Calu3 (cell line): Measurements from ENCODE around the gene RNF121. TPM values are rescaled to one million over a fixed set of nuclear protein-coding genes. Genes with fewer than 3 reads are reported as not detected.
"Not testable (repeated sequence)": the region's sequence is repeated elsewhere in the genome, so short reads cannot be mapped to it uniquely, and the experiment has no call there.

Experiments
- BruUV-seq: library from RNA; stranded (reverse); fragments of 400-500 nt; replicated peaks from 2 replicates; lab custom pipeline; 2021; lab: Mats Ljungman, UMichigan
- CTCF ChIA-PET: fragments of 300-600 bp; sonication (Branson Sonifier 250); formaldehyde crosslinking; loops from one replicate; lab custom pipeline; 2022; ENCODE audit warnings: antibody characterized with exemption; lab: Charles Lee
- DNase-seq: peaks from one replicate; pipeline ENCODE4 v3.0.0; 2022
- H3K27ac Mint-ChIP-seq: one replicate; pipeline ENCODE4 v1.8.0; 2022; ENCODE audit warnings: mixed read lengths; ENCODE audit not compliant: unreplicated experiment
- H3K27me3 Mint-ChIP-seq: one replicate; pipeline ENCODE4 v1.8.0; 2022; ENCODE audit warnings: mixed read lengths; ENCODE audit not compliant: unreplicated experiment
- H3K36me3 Mint-ChIP-seq: one replicate; pipeline ENCODE4 v1.8.0; 2022; ENCODE audit warnings: mild to moderate bottlenecking, moderate library complexity, mixed read lengths; ENCODE audit not compliant: insufficient read depth, unreplicated experiment
- H3K4me1 Mint-ChIP-seq: one replicate; pipeline ENCODE4 v1.8.0; 2022; ENCODE audit warnings: mild to moderate bottlenecking, low read depth, mixed read lengths; ENCODE audit not compliant: unreplicated experiment
- H3K4me3 Mint-ChIP-seq: one replicate; pipeline ENCODE4 v1.8.0; 2022; ENCODE audit warnings: mild to moderate bottlenecking, low read depth, moderate library complexity, mixed read lengths; ENCODE audit not compliant: unreplicated experiment
- H3K9me3 Mint-ChIP-seq: one replicate; pipeline ENCODE4 v1.8.0; 2022; ENCODE audit warnings: low read depth, mixed read lengths; ENCODE audit not compliant: unreplicated experiment
- intact Hi-C: fragments of 100-400 bp; cut with micrococcal nuclease; formaldehyde crosslinking; loops from one replicate; pipeline ENCODE4 v1.10.0; 2022; ENCODE audit not compliant: unreplicated experiment
- total RNA-seq: library from RNA; stranded (reverse); gene quantifications from 2 replicates; pipeline ENCODE4 v1.2.3, GENCODE V29; 2022
- TF ChIP-seq, protein P1 (sequence below): fragments of 200-600 bp; IDR thresholded peaks from one replicate; pipeline ENCODE4 v1.8.0; 2022; ENCODE audit warnings: antibody characterized with exemption; ENCODE audit not compliant: unreplicated experiment

Gene RNF121
- total RNA-seq, 1 experiment from 2014 or later = 51.7 TPM

DNA sequence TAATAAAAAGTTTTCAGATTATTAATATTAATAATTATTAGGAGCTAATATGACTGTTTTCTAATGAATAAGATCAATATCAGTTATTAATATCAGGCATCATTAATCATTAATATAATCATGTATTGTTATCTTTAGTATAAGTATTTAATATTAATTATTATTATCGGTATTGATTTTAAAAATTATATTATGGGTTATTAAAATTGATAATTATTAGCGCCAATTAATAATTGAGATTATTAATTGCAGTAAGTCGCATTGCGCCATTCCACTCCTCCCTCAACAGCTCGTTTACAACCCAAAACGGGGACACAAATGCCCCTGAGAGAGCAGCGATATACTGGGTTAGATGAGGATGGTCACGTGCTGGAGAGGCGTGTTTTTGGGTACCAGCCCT is 20.6 kb upstream of the RNF121 start:
- CTCF ChIA-PET = no interaction called here

DNA sequence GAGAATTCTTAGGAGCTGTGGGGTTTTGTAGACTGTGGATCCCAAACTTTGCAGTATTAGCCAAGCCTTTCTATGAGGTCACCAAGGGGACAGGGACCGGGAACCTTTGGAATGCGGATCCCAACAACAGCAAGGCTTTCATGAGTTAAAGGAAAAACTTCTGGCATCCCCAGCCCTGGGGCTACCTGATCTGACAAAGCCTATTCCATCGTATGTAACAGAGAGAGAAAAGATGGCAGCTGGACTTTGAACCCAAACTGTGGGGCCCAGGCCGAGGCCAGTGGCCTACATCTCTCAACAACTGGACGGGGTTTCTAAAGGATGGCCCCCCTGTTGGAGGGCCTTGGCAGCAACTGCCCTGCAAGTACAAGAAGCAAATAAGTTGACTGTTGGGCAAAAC is 18.1 kb upstream of the RNF121 start:
- CTCF ChIA-PET, H3K4me1 Mint-ChIP-seq, H3K4me3 Mint-ChIP-seq, H3K36me3 Mint-ChIP-seq, DNase-seq, H3K27ac Mint-ChIP-seq, intact Hi-C loops, H3K9me3 Mint-ChIP-seq, H3K27me3 Mint-ChIP-seq, BruUV-seq: not testable (repeated sequence)

More for the DNA sequence above, 20.6 kb upstream of the RNF121 start:
- Mint-ChIP-seq H3K9me3 (no peaks in the 10 kb centered on the region), H3K4me1 (no peaks in the 10 kb centered on the region), H3K27ac (no peak overlapping the region), H3K4me3 (no peak overlapping the region), H3K27me3 (no peaks in the 10 kb centered on the region), H3K36me3 (peaks cover 6% of the 10 kb centered on the region)
- TF ChIP-seq, protein P1, sequence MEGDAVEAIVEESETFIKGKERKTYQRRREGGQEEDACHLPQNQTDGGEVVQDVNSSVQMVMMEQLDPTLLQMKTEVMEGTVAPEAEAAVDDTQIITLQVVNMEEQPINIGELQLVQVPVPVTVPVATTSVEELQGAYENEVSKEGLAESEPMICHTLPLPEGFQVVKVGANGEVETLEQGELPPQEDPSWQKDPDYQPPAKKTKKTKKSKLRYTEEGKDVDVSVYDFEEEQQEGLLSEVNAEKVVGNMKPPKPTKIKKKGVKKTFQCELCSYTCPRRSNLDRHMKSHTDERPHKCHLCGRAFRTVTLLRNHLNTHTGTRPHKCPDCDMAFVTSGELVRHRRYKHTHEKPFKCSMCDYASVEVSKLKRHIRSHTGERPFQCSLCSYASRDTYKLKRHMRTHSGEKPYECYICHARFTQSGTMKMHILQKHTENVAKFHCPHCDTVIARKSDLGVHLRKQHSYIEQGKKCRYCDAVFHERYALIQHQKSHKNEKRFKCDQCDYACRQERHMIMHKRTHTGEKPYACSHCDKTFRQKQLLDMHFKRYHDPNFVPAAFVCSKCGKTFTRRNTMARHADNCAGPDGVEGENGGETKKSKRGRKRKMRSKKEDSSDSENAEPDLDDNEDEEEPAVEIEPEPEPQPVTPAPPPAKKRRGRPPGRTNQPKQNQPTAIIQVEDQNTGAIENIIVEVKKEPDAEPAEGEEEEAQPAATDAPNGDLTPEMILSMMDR = no peak
- BruUV-seq = no TSS peak
- no peak for DNase-seq
- intact Hi-C loops = no loop called here

DNA sequence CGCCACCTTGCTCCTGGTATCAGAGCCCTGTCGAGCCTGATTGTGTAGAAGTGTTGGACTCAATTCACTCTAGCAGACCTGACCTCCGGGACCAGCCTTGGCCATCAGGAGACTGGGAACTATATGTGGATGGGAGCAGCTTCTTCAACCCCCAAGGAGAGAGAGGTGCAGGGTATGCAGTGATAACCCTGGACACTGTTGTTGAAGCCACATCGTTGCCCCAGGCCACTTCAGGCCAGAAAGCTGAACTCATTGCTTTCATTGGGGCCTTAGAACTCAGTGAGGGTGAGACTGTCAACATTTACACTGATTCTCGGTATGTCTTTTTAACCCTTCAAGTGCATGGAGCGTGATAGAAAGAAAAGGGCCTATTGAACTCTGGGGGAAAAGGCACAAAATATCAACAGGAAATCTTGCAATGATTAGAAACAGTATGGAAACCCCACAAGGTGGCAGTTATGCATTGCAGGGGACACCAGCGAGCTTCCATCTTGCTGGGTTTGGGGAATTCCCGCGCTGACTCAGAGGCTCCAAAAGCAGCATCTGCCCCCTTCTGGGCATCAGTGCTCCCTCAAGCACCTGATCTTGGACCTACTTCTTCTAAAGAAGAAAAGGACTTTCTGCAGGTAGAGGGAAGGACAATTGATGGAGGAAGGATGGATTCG is 17.4 kb upstream of the RNF121 start:
- H3K27me3 Mint-ChIP-seq, H3K4me1 Mint-ChIP-seq, BruUV-seq, H3K4me3 Mint-ChIP-seq, H3K36me3 Mint-ChIP-seq, H3K9me3 Mint-ChIP-seq, CTCF ChIA-PET, intact Hi-C loops, H3K27ac Mint-ChIP-seq: not testable (repeated sequence)
- DNase-seq = peak; percentile 22

DNA sequence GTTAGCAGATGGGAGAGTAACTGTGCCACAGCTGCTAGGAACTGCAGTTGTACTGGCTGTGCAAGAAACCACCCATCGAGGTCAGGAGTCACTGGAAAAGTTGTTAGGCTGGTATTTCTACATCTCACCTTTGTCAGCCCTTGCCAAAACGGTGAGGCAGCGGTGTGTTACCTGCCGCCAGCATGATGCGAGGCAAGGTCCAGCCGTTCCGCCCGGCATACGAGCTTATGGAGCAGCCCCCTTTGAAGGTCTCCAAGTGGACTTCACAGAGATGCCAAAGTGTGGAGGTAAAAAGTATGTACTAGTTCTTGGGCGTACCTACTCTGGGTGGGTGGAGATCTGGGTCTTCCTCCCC is 16.9 kb upstream of the RNF121 start:
- BruUV-seq, H3K9me3 Mint-ChIP-seq, H3K4me3 Mint-ChIP-seq, intact Hi-C loops, H3K4me1 Mint-ChIP-seq, H3K27ac Mint-ChIP-seq, CTCF ChIA-PET, H3K36me3 Mint-ChIP-seq, H3K27me3 Mint-ChIP-seq: not testable (repeated sequence)
- DNase-seq = peak; percentile 11

DNA sequence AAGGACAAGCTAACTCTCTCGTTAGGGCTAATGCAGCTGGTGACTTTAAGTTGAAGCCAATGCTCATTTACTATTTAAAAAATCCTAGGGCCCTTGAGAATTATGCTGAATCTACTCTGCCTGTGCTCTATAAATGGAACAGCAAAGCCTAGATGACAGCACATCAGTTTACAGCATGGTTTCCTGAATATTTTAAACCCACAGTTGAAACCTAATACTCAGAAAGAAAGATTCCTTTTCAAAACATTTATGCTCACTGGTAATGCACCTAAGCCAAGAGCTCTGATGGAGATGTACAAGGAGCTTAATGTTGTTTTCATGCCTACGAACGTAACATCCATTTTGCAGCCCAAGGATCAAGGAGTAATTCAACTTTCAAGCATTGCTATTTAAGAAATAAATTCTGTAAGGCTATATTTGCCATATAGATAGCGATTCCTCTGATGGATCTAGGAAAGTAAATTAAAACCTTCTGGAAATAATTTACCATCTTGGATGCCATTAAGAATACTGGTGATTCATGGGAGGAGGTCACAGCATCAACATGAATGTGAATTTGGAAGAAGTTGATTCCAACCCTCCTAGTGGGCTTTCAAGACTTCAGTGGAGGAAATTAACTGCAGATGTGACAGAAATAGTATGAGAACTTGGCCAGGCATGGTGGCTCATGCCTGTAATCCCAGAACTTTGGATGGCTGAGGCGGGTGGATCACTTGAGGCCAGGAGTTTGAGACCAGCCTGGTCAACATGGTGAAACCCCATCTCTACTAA is 14.9 kb upstream of the RNF121 start:
- Mint-ChIP-seq H3K27me3 (no peaks in the 10 kb centered on the region), H3K9me3 (no peaks in the 10 kb centered on the region), H3K27ac (no peak overlapping the region), H3K4me1 (no peaks in the 10 kb centered on the region), H3K4me3 (no peak overlapping the region), H3K36me3 (peaks cover 5% of the 10 kb centered on the region)
- CTCF ChIA-PET = interaction anchor here (0.7 kb wide), 1 partner anchor 230 kb away, joined by 3 read pairs; no protein-coding TSS in a partner anchor
- DNase-seq = no peak
- intact Hi-C loops = no loop called here
- TF ChIP-seq, protein P1 = no peak
- BruUV-seq = no TSS peak
